Measurements from ENCODE around the gene PDLIM7. TPM values are rescaled to one million over a fixed set of nuclear protein-coding genes. Genes with fewer than 3 reads are reported as not detected.
"Not testable (repeated sequence)": the region's sequence is repeated elsewhere in the genome, so short reads cannot be mapped to it uniquely, and the experiment has no call there.

PDLIM7 gene
- total RNA-seq, 1 donor from 2014 or later, result 358 TPM

DNA sequence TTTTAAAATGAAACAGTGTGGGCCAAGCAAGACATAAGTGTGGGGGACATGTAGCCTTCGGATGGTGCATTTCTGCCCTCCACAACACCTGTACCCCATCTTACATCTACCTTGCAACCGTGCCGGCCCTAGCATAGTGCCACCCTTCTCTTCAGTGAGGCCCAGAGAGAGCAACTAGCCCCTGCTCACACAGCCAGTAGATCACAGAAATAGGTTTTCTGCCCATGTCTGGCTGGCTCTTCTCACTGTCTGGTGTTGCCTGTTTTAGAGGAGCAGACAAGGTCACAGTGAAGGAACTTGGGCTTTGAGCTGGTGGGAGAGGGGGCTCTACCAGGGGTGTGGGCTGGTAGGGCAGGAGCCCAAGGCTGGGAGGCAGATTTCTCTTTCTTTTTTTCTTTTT is 11.1 kb downstream of the PDLIM7 start:
- no peaks in the 10 kb centered on the region for H3K27me3 Mint-ChIP-seq (ENCODE audit: unreplicated experiment)
- H3K27ac Mint-ChIP-seq (ENCODE audit: unreplicated experiment), result no peak overlapping the region
- TF ChIP-seq, protein P1, sequence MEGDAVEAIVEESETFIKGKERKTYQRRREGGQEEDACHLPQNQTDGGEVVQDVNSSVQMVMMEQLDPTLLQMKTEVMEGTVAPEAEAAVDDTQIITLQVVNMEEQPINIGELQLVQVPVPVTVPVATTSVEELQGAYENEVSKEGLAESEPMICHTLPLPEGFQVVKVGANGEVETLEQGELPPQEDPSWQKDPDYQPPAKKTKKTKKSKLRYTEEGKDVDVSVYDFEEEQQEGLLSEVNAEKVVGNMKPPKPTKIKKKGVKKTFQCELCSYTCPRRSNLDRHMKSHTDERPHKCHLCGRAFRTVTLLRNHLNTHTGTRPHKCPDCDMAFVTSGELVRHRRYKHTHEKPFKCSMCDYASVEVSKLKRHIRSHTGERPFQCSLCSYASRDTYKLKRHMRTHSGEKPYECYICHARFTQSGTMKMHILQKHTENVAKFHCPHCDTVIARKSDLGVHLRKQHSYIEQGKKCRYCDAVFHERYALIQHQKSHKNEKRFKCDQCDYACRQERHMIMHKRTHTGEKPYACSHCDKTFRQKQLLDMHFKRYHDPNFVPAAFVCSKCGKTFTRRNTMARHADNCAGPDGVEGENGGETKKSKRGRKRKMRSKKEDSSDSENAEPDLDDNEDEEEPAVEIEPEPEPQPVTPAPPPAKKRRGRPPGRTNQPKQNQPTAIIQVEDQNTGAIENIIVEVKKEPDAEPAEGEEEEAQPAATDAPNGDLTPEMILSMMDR (IDR thresholded peaks at IDR 0.05), result no peak
- no peaks in the 10 kb centered on the region for H3K9me3 Mint-ChIP-seq (ENCODE audit: unreplicated experiment)
- no peak for DNase-seq (ENCODE audit: extremely low spot score, unreplicated experiment)
- H3K4me1 Mint-ChIP-seq (ENCODE audit: unreplicated experiment), result peaks cover 34% of the 10 kb centered on the region
- H3K4me3 Mint-ChIP-seq (ENCODE audit: unreplicated experiment), result no peak overlapping the region
- peaks cover 33% of the 10 kb centered on the region for H3K36me3 Mint-ChIP-seq (ENCODE audit: unreplicated experiment)

DNA sequence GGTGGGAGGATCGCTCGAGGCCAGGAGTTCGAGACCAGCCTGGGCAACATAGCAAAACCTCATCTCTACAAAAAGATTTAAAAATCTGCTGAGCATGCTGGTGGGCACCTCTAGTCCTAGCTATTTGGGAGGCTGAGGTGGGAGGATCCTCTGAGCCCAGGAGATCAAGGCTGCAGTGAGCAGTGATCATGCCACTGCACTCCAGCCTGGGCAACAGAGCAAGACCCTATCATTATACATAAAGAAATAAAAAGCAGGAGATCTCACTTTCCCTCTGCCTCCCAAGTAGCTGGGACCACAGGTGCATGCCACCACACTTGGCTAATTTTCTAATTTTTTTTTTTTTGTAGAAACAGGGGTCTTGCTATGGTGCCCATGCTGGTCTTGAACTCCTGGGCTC is 11.7 kb downstream of the PDLIM7 start:
- DNase-seq (ENCODE audit: extremely low spot score, unreplicated experiment), result not testable (repeated sequence)
- Mint-ChIP-seq H3K27ac (ENCODE audit: unreplicated experiment) (peak overlapping the region; percentile 74), H3K4me1 (ENCODE audit: unreplicated experiment) (peaks cover 30% of the 10 kb centered on the region)

DNA sequence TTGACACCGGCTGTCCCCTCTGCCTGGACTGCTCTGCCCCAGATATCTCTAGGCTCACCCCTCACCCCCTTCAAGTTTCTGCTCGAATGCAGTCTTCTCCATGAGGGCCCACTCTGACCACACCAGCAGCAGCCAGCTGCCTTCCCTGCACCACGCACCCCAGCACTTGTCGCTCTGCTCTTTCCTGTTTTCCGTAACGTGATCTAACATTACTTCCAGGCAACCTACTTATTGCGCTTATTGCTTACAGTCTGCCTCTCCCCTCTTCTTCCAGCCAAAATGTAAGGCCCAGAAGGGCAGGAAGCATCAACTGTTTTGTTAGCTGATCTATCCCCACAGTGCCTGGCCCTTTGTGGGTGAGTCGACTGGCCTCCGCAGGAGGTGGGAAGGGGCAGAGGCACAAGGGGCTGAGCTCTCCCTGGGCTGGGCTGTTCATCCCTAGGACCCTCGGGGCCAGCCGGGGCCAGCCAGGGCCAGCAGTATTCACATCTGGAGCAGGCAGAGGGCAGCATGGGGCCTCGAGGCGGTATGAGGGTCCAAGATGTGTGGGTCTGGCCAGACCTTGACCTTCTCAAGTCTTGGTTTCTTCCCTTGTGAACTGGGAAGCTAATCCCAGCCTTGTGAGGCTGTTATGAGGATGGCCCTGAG is 12.4 kb downstream of the PDLIM7 start:
- Mint-ChIP-seq H3K36me3 (ENCODE audit: unreplicated experiment) (peaks cover 29% of the 10 kb centered on the region), H3K4me3 (ENCODE audit: unreplicated experiment) (no peak overlapping the region), H3K4me1 (ENCODE audit: unreplicated experiment) (peaks cover 27% of the 10 kb centered on the region), H3K9me3 (ENCODE audit: unreplicated experiment) (no peaks in the 10 kb centered on the region), H3K27ac (ENCODE audit: unreplicated experiment) (peak overlapping the region; percentile 74), H3K27me3 (ENCODE audit: unreplicated experiment) (no peaks in the 10 kb centered on the region)
- DNase-seq (ENCODE audit: extremely low spot score, unreplicated experiment), result no peak
- TF ChIP-seq, protein P1 (IDR thresholded peaks at IDR 0.05), result no peak

More for the DNA sequence above, 11.7 kb downstream of the PDLIM7 start:
- peaks cover 30% of the 10 kb centered on the region for H3K36me3 Mint-ChIP-seq (ENCODE audit: unreplicated experiment)
- H3K4me3 Mint-ChIP-seq (ENCODE audit: unreplicated experiment); H3K27me3 Mint-ChIP-seq (ENCODE audit: unreplicated experiment); H3K9me3 Mint-ChIP-seq (ENCODE audit: unreplicated experiment): not testable (repeated sequence)

DNA sequence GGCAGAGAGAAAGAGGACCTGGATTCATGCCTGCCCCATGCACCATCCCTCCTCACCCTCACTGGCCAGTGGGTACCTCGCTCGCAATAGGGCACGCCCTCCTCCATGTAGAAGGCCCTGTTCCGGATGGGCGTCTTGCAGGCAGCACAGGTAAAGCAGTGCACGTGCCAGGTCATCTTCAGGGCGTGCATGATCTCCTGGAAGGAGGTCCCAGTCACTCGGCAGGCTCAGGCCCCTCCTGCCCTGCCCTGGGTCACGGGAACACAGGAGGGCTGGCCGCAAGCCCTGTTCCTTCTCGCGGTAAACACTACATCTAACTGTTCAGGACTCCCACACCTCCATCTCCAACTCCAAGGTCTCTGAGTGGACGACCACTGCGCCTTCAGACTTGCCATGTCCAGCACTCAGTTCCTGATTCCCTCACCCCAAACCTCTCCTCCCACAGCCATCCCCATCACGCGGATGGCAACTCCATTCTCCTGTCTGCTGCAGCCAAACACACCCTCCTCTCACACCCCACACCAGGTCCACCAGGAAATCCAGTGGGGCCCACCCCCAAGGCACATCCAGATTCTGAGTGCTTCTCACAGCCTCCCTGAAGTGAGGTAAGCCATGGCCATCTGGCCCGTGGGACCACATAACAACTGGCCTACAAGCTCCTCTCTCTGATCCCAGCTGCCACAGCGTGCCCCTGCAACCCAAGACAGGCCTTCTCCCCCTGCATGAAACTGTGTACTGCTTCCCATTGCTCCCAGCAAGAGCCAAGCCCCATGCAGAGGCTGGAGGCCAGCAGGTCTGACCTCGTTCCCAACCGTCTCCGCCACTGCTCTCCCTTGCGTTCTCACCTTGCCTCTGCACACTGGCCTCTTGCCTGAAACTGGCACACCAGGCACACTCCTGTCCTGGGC is 13.2 kb downstream of the PDLIM7 start:
- Mint-ChIP-seq H3K9me3 (ENCODE audit: unreplicated experiment) (no peaks in the 10 kb centered on the region), H3K4me1 (ENCODE audit: unreplicated experiment) (peaks cover 32% of the 10 kb centered on the region), H3K4me3 (ENCODE audit: unreplicated experiment) (no peak overlapping the region), H3K27ac (ENCODE audit: unreplicated experiment) (peak overlapping the region; percentile 74), H3K27me3 (ENCODE audit: unreplicated experiment) (no peaks in the 10 kb centered on the region), H3K36me3 (ENCODE audit: unreplicated experiment) (peaks cover 34% of the 10 kb centered on the region)
- no peak for DNase-seq (ENCODE audit: extremely low spot score, unreplicated experiment)
- TF ChIP-seq, protein P1 (IDR thresholded peaks at IDR 0.05), result no peak

DNA sequence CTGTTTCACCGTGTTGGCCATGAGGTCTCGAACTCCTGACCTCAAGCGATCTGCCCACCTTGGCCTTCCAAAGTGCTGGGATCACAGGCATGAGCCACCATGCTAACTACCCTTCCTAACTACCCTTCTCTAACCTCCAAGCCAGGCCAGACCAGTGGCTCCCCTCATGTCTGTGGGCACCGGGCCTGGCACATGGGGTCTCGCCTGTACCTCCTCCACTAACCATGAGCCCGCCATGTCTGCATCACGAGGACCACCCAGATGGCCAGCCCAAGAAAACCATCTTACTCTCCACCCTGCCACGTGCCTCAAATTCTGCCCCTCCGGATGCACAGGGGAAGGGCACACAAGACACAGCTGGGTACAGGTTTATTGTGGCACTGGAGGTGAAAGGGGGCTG is 14.4 kb downstream of the PDLIM7 start:
- no peak overlapping the region for H3K4me3 Mint-ChIP-seq (ENCODE audit: unreplicated experiment)
- TF ChIP-seq, protein P1 (IDR thresholded peaks at IDR 0.05), result no peak
- peaks cover 28% of the 10 kb centered on the region for H3K36me3 Mint-ChIP-seq (ENCODE audit: unreplicated experiment)
- H3K27ac Mint-ChIP-seq (ENCODE audit: unreplicated experiment), result peak overlapping the region; percentile 78
- no peaks in the 10 kb centered on the region for H3K9me3 Mint-ChIP-seq (ENCODE audit: unreplicated experiment)
- no peaks in the 10 kb centered on the region for H3K27me3 Mint-ChIP-seq (ENCODE audit: unreplicated experiment)
- DNase-seq (ENCODE audit: extremely low spot score, unreplicated experiment), result no peak
- H3K4me1 Mint-ChIP-seq (ENCODE audit: unreplicated experiment), result peaks cover 43% of the 10 kb centered on the region
